ENCODE measurements around the gene COL11A1.
"Not testable (repeated sequence)": the region's sequence is repeated elsewhere in the genome, so short reads cannot be mapped to it uniquely, and the experiment has no call there.

The COL11A1 gene

GRCh38 chr1:102837551-102837950 lies 270.8 kb downstream of the COL11A1 start:
- DNase-seq (ENCODE audit: low read depth in 2 of 3, low spot score in 1 of 3): no peak

- DNase-seq (ENCODE audit: low read depth in 2 of 3, low spot score in 1 of 3): no peak
Measured at GRCh38 chr1:102836991-102837390, 271.3 kb downstream of the COL11A1 start.

- DNase-seq (ENCODE audit: low read depth in 2 of 3, low spot score in 1 of 3): no peak
Measured at GRCh38 chr1:102834688-102835320, 273.5 kb downstream of the COL11A1 start.

- no peak for DNase-seq (ENCODE audit: low read depth in 2 of 3, low spot score in 1 of 3)
Measured at GRCh38 chr1:102833151-102833550, 275.2 kb downstream of the COL11A1 start.

- not testable (repeated sequence) for DNase-seq (ENCODE audit: low read depth in 2 of 3, low spot score in 1 of 3)
Measured at GRCh38 chr1:102826706-102827105, 281.6 kb downstream of the COL11A1 start.
